Endothelial cell (in vitro differentiated cells): ENCODE data around the gene LOC101059915.

Source experiments
- DNase-seq: peaks from one replicate; pipeline ENCODE4 v3.0.0; 2021; ENCODE audit warnings: low spot score
- H3K27ac Mint-ChIP-seq: one replicate; pipeline ENCODE4 v1.8.0; 2021; ENCODE audit warnings: mixed read lengths, inconsistent platforms; ENCODE audit not compliant: unreplicated experiment
- H3K27me3 Mint-ChIP-seq: one replicate; pipeline ENCODE4 v1.8.0; 2021; ENCODE audit warnings: mild to moderate bottlenecking, moderate library complexity, mixed read lengths, inconsistent platforms; ENCODE audit not compliant: unreplicated experiment
- H3K36me3 Mint-ChIP-seq: one replicate; pipeline ENCODE4 v1.8.0; 2021; ENCODE audit warnings: mild to moderate bottlenecking, low read depth, mixed read lengths, inconsistent platforms; ENCODE audit not compliant: unreplicated experiment
- H3K4me1 Mint-ChIP-seq: one replicate; pipeline ENCODE4 v1.8.0; 2021; ENCODE audit warnings: mild to moderate bottlenecking, mixed read lengths, inconsistent platforms; ENCODE audit not compliant: unreplicated experiment
- H3K4me3 Mint-ChIP-seq: one replicate; pipeline ENCODE4 v1.8.0; 2021; ENCODE audit warnings: mild to moderate bottlenecking, mixed read lengths, inconsistent platforms; ENCODE audit not compliant: unreplicated experiment
- H3K9me3 Mint-ChIP-seq: one replicate; pipeline ENCODE4 v1.8.0; 2021; ENCODE audit warnings: mixed read lengths, inconsistent platforms; ENCODE audit not compliant: unreplicated experiment
- CTCF ChIP-seq: fragments of 200-600 bp; sonication (generic); IDR thresholded peaks from one replicate; pipeline ENCODE4 v1.5.0; 2021; ENCODE audit warnings: antibody characterized with exemption; ENCODE audit not compliant: unreplicated experiment

Gene LOC101059915

GRCh38 chrX:71625471-71625870 is 41.9 kb upstream of the LOC101059915 start:
- DNase-seq = no peak
- H3K36me3 Mint-ChIP-seq = no peaks in the 10 kb centered on the region
- H3K9me3 Mint-ChIP-seq = no peaks in the 10 kb centered on the region
- no peak overlapping the region for H3K27ac Mint-ChIP-seq
- H3K27me3 Mint-ChIP-seq = no peaks in the 10 kb centered on the region
- H3K4me3 Mint-ChIP-seq = no peak overlapping the region
- TF ChIP-seq CTCF = no peak
- peaks cover 12% of the 10 kb centered on the region for H3K4me1 Mint-ChIP-seq

- H3K4me3 Mint-ChIP-seq = no peak overlapping the region
- DNase-seq = no peak
- TF ChIP-seq CTCF = no peak
- H3K36me3 Mint-ChIP-seq = no peaks in the 10 kb centered on the region
- H3K4me1 Mint-ChIP-seq = peaks cover 12% of the 10 kb centered on the region
- H3K27me3 Mint-ChIP-seq = no peaks in the 10 kb centered on the region
- H3K9me3 Mint-ChIP-seq = no peaks in the 10 kb centered on the region
- no peak overlapping the region for H3K27ac Mint-ChIP-seq
These were observed 40.8 kb upstream of the LOC101059915 start for GRCh38 chrX:71626576-71626975.

GRCh38 chrX:71627588-71628404 is 39.5 kb upstream of the LOC101059915 start:
- H3K4me1 Mint-ChIP-seq = peaks cover 7% of the 10 kb centered on the region
- TF ChIP-seq CTCF = no peak

GRCh38 chrX:71629467-71629866 is 37.9 kb upstream of the LOC101059915 start:
- Mint-ChIP-seq H3K27me3 (no peaks in the 10 kb centered on the region), H3K27ac (no peak overlapping the region), H3K36me3 (no peaks in the 10 kb centered on the region), H3K4me1 (no peaks in the 10 kb centered on the region), H3K4me3 (no peak overlapping the region), H3K9me3 (no peaks in the 10 kb centered on the region)
- no peak for TF ChIP-seq CTCF
- DNase-seq = no peak

More at GRCh38 chrX:71627588-71628404, 39.5 kb upstream of the LOC101059915 start:
- Mint-ChIP-seq H3K36me3 (no peaks in the 10 kb centered on the region), H3K27ac (no peak overlapping the region), H3K9me3 (no peaks in the 10 kb centered on the region), H3K4me3 (no peak overlapping the region), H3K27me3 (no peaks in the 10 kb centered on the region)
- DNase-seq = no peak

GRCh38 chrX:71632923-71633657 is 34.3 kb upstream of the LOC101059915 start:
- Mint-ChIP-seq H3K36me3 (no peaks in the 10 kb centered on the region), H3K27ac (no peak overlapping the region), H3K4me1 (no peaks in the 10 kb centered on the region), H3K4me3 (no peak overlapping the region), H3K27me3 (no peaks in the 10 kb centered on the region), H3K9me3 (no peaks in the 10 kb centered on the region)
- no peak for DNase-seq
- TF ChIP-seq CTCF = no peak
